SU-DHL-6 (cell line): ENCODE measurements around the gene TTC4.

ENCODE experiments used
- H2AFZ ChIP-seq: fragments of 200-600 bp; sonication (generic); 2 replicates; pipeline ENCODE4 v1.6.1; 2014; ENCODE audit warnings: low read depth, mild to moderate bottlenecking, moderate library complexity, mixed read lengths, antibody characterized with exemption, low read length; ENCODE audit not compliant: severe bottlenecking
- H3F3A ChIP-seq: fragments of 200-600 bp; shearing (Covaris generic); 2 replicates; pipeline ENCODE4 v1.6.0; 2016; ENCODE audit warnings: antibody characterized with exemption, mild to moderate bottlenecking; ENCODE audit not compliant: insufficient read depth
- H3K27ac ChIP-seq: fragments of 200-600 bp; sonication (generic); 2 replicates; pipeline ENCODE4 v1.5.1; 2016; ENCODE audit warnings: low read depth, mild to moderate bottlenecking, low read length, moderate library complexity, mixed read lengths
- H3K27me3 ChIP-seq: fragments of 200-600 bp; sonication (generic), shearing (Covaris generic); 2 replicates; pipeline ENCODE4 v1.6.0; 2014; ENCODE audit warnings: mild to moderate bottlenecking, low read length
- H3K36me3 ChIP-seq: fragments of 200-600 bp; sonication (generic); 2 replicates; pipeline ENCODE4 v1.6.1; 2014; ENCODE audit warnings: mild to moderate bottlenecking, low read length, mixed read lengths
- H3K4me2 ChIP-seq: fragments of 300-600, 200-600 bp; shearing (Covaris generic), sonication (generic); 2 replicates; pipeline ENCODE4 v1.6.0; 2014; ENCODE audit warnings: low read length, low read depth, mild to moderate bottlenecking; ENCODE audit not compliant: poor library complexity, severe bottlenecking
- H3K4me3 ChIP-seq: fragments of 200-600 bp; sonication (generic); 2 replicates; pipeline ENCODE4 v1.5.1; 2014; ENCODE audit warnings: antibody characterized with exemption, low read length, mild to moderate bottlenecking, mixed read lengths; ENCODE audit not compliant: insufficient read depth, poor library complexity, severe bottlenecking
- H3K79me2 ChIP-seq: fragments of 200-600 bp; sonication (generic); 2 replicates; pipeline ENCODE4 v1.6.1; 2014; ENCODE audit warnings: mild to moderate bottlenecking, low read length, moderate library complexity; ENCODE audit not compliant: insufficient read depth
- H3K9ac ChIP-seq: fragments of 200-600 bp; sonication (generic); 2 replicates; pipeline ENCODE4 v1.7.0; 2014; ENCODE audit warnings: mild to moderate bottlenecking, low read length
- H3K9me2 ChIP-seq: fragments of 200-600 bp; sonication (generic); replicated peaks from 2 replicates; pipeline ENCODE4 v1.6.1; 2014; ENCODE audit warnings: low read length; ENCODE audit not compliant: insufficient read depth
- H3K9me3 ChIP-seq: fragments of 200-600 bp; sonication (generic); 2 replicates; pipeline ENCODE4 v1.6.1; 2014; ENCODE audit warnings: low read length, mixed read lengths; ENCODE audit not compliant: insufficient read depth
- H4K20me1 ChIP-seq: fragments of 200-600 bp; sonication (generic); 2 replicates; pipeline ENCODE4 v1.6.1; 2014; ENCODE audit warnings: low read depth, mild to moderate bottlenecking, antibody characterized with exemption, low read length, moderate library complexity, mixed read lengths
- EZH2phosphoT487 ChIP-seq: fragments of 200-600 bp; sonication (generic), shearing (Covaris generic); conservative IDR thresholded peaks from 2 replicates; pipeline ENCODE4 v1.6.1; 2018; ENCODE audit warnings: mild to moderate bottlenecking, antibody characterized with exemption, low read length, moderate library complexity, mixed read lengths
- TF ChIP-seq, protein P1 (sequence below): fragments of 200-600 bp; sonication (generic); IDR thresholded peaks from one replicate; pipeline ENCODE4 v1.5.1; 2017; ENCODE audit warnings: antibody characterized with exemption, mild to moderate bottlenecking, low read length, moderate library complexity; ENCODE audit not compliant: insufficient read depth, poor library complexity, severe bottlenecking

Gene TTC4

DNA sequence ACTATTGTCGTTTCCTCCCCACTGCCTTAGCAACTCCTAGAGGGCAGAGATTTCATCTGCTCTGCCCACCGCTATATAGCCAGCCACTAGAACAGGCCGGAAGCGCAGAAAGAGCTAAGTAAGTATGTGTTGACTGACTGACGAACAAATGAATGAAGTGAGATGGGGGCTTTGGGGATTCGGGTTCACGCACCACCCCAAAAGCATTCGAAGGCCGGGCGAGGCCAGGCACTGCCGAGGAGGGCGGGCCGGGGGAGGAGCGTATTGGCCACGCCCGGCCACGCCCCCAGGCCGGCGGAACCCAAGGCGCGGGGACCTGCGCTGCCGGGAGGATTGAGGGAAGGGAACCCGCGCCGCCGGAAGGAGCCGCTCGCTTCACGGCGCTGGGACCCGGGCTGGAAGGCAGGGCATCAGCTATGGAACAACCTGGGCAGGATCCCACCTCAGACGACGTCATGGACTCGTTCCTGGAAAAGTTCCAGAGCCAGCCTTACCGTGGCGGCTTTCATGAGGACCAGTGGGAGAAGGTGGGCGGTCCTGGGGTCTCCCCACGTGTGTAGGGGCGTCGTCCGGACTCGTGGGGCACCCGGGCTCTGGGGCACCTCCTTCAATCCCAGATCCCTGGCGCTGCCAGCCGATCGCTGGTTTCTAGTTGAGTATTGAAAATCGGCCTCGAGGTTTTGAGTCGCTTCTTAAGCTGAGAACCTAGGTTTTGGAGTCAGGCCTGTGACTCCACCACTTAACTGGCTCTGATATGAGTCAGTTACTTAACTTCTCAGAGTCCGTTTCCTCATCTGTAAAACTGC is at the start of gene TTC4:
TSS of gene TTC4 (plus strand) at position 369 of the 806 bp plus-strand sequence. CDS start at position 417, 48 bp downstream.
- Histone ChIP-seq H2AFZ (peak within 1 kb of the TSS; percentile 79), H3F3A (no peaks in the 10 kb centered on the region), H3K79me2 (peaks cover 19% of the 10 kb centered on the region), H3K27ac (no peak within 1 kb of the TSS), H3K9me3 (no peaks in the 10 kb centered on the region), H3K9me2 (no peaks in the 10 kb centered on the region), H4K20me1 (no peaks in the 10 kb centered on the region), H3K27me3 (no peaks in the 10 kb centered on the region), H3K9ac (peak within 1 kb of the TSS; percentile 76), H3K4me2 (peak within 1 kb of the TSS; percentile 84), H3K36me3 (0 out of 2 replicates have a peak, but pooled peaks cover 6% of the 10 kb centered on the region), H3K4me3 (peak within 1 kb of the TSS; percentile 80)
- TF ChIP-seq, protein P1, sequence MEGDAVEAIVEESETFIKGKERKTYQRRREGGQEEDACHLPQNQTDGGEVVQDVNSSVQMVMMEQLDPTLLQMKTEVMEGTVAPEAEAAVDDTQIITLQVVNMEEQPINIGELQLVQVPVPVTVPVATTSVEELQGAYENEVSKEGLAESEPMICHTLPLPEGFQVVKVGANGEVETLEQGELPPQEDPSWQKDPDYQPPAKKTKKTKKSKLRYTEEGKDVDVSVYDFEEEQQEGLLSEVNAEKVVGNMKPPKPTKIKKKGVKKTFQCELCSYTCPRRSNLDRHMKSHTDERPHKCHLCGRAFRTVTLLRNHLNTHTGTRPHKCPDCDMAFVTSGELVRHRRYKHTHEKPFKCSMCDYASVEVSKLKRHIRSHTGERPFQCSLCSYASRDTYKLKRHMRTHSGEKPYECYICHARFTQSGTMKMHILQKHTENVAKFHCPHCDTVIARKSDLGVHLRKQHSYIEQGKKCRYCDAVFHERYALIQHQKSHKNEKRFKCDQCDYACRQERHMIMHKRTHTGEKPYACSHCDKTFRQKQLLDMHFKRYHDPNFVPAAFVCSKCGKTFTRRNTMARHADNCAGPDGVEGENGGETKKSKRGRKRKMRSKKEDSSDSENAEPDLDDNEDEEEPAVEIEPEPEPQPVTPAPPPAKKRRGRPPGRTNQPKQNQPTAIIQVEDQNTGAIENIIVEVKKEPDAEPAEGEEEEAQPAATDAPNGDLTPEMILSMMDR = no peak
- no peak for TF ChIP-seq EZH2phosphoT487

DNA sequence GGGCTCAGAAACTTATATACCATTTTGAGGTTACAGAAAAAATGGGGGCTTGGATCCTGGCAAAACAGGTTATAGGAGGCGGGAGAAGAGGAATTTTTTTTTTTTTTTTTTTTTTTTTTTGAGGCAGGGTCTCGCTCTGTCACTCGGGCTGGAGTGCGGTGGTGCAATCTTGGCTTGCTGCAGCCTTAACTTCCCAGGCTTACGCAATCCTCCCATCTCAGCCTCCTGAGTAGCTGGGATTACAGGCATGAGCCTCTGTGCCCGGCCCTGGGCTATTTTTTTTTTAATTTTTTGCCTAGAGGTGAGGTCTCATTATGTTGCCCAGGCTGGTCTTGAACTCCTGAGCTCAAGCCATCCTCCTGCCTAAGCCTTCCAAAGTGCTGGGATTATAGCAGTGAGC is 49.3 kb upstream of the TTC4 start:
- TF ChIP-seq, protein P1 = no peak
- TF ChIP-seq EZH2phosphoT487 = no peak
- Histone ChIP-seq H2AFZ (no peak overlapping the region), H3K27me3 (no peaks in the 10 kb centered on the region), H3F3A (no peaks in the 10 kb centered on the region), H3K79me2 (no peaks in the 10 kb centered on the region), H3K27ac (no peak overlapping the region), H3K9me2 (no peaks in the 10 kb centered on the region), H3K9ac (no peak overlapping the region), H3K4me3 (no peak overlapping the region), H3K9me3 (no peaks in the 10 kb centered on the region), H3K4me2 (no peak overlapping the region), H3K36me3 (no peaks in the 10 kb centered on the region), H4K20me1 (no peaks in the 10 kb centered on the region)

DNA sequence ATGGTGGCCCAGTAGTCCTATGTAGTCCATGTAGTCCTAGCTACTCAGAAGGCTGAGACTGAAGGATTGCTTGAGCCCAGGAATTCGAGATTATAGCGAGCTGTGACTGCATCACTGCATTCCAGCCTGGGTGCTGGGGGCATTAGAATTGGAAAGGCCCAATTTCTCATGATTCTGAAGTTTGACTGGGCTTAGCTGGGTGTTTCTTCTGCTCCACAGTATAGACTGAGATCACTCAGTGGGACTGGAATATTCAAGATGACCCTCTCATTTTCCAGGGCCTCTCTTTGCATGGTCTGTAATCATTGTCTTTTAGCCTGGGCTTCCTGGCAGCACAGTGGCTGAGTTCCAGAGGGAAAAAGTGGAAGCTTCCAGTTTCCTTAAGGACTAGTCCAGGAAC is 47.9 kb upstream of the TTC4 start:
- H3K4me3 ChIP-seq = no peak overlapping the region
- no peak for TF ChIP-seq EZH2phosphoT487
- TF ChIP-seq, protein P1 = no peak

More for the DNA sequence above, 47.9 kb upstream of the TTC4 start:
- no peaks in the 10 kb centered on the region for H3F3A ChIP-seq
- no peak overlapping the region for H2AFZ ChIP-seq
- H3K9ac ChIP-seq = no peak overlapping the region
- H3K4me2 ChIP-seq = no peak overlapping the region
- H3K36me3 ChIP-seq = no peaks in the 10 kb centered on the region
- H3K9me3 ChIP-seq = no peaks in the 10 kb centered on the region
- H3K27ac ChIP-seq = no peak overlapping the region
- H3K9me2 ChIP-seq = no peaks in the 10 kb centered on the region
- H4K20me1 ChIP-seq = no peaks in the 10 kb centered on the region
- H3K27me3 ChIP-seq = no peaks in the 10 kb centered on the region
- H3K79me2 ChIP-seq = no peaks in the 10 kb centered on the region
